ENCODE measurements around the gene GLG1. TPM values are rescaled to one million over a fixed set of nuclear protein-coding genes. Genes with fewer than 3 reads are reported as not detected.

Gene GLG1
- total RNA-seq, 4 donors from 2014 or later: 72.0 to 170 (median 105) TPM

GRCh38 chr16:74503412-74503811, 103.5 kb downstream of the GLG1 start:
- Histone ChIP-seq H3K4me1 (peaks cover 18 to 22% of the 10 kb centered on the region in 2 donors), H3K4me3 (no peak overlapping the region), H3K27ac (no peak overlapping the region), H3K27me3 (no peaks in the 10 kb centered on the region), H3K36me3 (peaks cover 0 to 22% of the 10 kb centered on the region in 2 donors), H3K9me3 (no peaks in the 10 kb centered on the region)
- intact Hi-C loops (cut with DNase I; ENCODE audit: low total_unique reads) (loop anchor here (5.0 kb wide), 1 partner anchor 119 kb away; no protein-coding TSS in a partner anchor), in situ Hi-C loops (cut with MboI; ENCODE audit: low sequenced_read_pairs in 4 of 4) (no loop called here)
- TF ChIP-seq, protein P1, sequence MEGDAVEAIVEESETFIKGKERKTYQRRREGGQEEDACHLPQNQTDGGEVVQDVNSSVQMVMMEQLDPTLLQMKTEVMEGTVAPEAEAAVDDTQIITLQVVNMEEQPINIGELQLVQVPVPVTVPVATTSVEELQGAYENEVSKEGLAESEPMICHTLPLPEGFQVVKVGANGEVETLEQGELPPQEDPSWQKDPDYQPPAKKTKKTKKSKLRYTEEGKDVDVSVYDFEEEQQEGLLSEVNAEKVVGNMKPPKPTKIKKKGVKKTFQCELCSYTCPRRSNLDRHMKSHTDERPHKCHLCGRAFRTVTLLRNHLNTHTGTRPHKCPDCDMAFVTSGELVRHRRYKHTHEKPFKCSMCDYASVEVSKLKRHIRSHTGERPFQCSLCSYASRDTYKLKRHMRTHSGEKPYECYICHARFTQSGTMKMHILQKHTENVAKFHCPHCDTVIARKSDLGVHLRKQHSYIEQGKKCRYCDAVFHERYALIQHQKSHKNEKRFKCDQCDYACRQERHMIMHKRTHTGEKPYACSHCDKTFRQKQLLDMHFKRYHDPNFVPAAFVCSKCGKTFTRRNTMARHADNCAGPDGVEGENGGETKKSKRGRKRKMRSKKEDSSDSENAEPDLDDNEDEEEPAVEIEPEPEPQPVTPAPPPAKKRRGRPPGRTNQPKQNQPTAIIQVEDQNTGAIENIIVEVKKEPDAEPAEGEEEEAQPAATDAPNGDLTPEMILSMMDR (IDR thresholded peaks at IDR 0.05 in 4 of 5, conservative IDR thresholded peaks at IDR 0.05 in 1 of 5): no peak
- TF ChIP-seq POLR2A (IDR thresholded peaks at IDR 0.05): no peak
- no peak for ATAC-seq
- no peak for DNase-seq

DNA sequence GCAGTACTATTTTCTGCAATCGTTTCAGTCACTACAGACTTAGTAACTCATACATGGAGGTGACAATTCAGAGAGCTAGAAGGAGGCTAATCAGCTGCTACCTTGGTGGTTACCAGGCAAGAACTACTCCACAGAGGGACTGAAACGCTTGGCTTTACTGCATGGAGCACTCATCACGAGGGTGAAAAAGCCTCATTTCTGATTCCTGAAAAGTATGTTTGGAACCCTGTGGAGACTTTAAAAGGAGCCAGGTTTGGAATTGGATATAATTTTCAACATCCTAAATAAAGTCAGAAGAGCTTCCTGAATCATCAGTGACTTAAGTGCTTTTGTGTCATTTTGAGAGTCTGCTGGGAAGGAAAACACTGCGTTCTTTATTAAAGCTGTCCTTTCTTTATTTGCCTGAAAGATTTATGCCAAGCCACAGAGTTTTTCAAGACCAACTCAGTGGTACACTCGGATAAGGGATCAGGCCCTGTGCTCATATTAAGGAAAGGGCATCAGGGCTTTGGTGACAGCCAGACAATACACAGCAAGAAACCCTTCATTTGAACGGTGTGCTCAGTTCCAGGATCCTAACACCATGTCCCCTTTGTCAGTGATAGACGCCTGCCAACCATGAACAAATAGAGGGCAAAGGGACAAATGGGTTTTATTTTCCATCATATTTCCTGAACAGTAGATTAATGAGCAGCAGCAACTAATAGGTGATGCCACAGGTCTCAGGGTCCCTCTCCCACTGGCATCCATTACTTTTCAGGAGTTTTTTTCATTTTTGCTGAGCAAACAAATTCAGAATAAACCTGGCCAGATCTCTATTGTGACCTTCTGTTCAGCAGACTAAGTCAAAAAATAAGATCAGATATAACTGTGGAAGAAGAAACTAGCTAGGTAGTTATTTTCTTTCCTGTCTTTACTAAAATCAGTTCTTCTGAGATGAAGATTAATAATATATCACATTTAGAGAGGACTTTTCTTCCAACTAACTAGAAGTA, 105.1 kb downstream of the GLG1 start:
- Histone ChIP-seq H3K4me1 (peaks cover 18 to 22% of the 10 kb centered on the region in 2 donors), H3K36me3 (peaks cover 0 to 10% of the 10 kb centered on the region in 2 donors), H3K9me3 (no peaks in the 10 kb centered on the region), H3K27me3 (no peaks in the 10 kb centered on the region), H3K27ac (peak overlapping the region; percentile 22 to 39 (median 33)), H3K4me3 (no peak overlapping the region)
- intact Hi-C loops (cut with DNase I; ENCODE audit: low total_unique reads): loop anchor here (5.0 kb wide), 1 partner anchor 121 kb away; no protein-coding TSS in a partner anchor
- TF ChIP-seq, protein P1 (IDR thresholded peaks at IDR 0.05 in 4 of 5, conservative IDR thresholded peaks at IDR 0.05 in 1 of 5): no peak
- no peak for TF ChIP-seq POLR2A (IDR thresholded peaks at IDR 0.05)
- in situ Hi-C loops (cut with MboI; ENCODE audit: low sequenced_read_pairs in 4 of 4): no loop called here
- no peak for DNase-seq
- peak in 1 of 2 donors; percentile 39 for ATAC-seq

DNA sequence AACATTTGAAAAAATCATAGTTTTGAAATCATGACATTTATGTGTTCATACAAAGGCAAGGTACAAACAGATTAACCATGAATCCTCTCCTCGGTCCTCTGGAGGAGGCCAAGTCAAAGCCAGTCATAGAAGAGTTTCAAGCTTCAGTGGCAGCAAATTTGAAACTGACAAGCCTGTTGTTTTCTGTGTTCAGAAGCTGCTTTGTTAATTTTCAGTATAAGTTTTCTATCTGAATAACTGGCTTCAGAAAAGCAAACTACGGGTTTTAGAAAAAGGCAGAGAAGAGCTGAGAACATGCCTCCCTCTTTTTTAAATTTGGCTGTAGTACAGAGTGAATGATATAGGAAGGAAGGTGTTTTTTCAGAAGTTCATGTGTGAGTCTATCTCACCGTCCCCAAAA, 106.0 kb downstream of the GLG1 start:
- H3K9me3 ChIP-seq: no peaks in the 10 kb centered on the region
- peaks cover 18 to 22% of the 10 kb centered on the region in 2 donors for H3K4me1 ChIP-seq
- TF ChIP-seq POLR2A (IDR thresholded peaks at IDR 0.05): no peak
- TF ChIP-seq, protein P1 (IDR thresholded peaks at IDR 0.05 in 4 of 5, conservative IDR thresholded peaks at IDR 0.05 in 1 of 5): no peak
- H3K27ac ChIP-seq: peak overlapping the region; percentile 22 to 39 (median 33)
- intact Hi-C loops (cut with DNase I; ENCODE audit: low total_unique reads) (loop anchor here (5.0 kb wide), 1 partner anchor 121 kb away; no protein-coding TSS in a partner anchor), in situ Hi-C loops (cut with MboI; ENCODE audit: low sequenced_read_pairs in 4 of 4) (no loop called here)
- peaks cover 0 to 16% of the 10 kb centered on the region in 2 donors for H3K36me3 ChIP-seq
- ATAC-seq (no peak), DNase-seq (no peak)
- no peak overlapping the region for H3K4me3 ChIP-seq
- H3K27me3 ChIP-seq: no peaks in the 10 kb centered on the region

- Histone ChIP-seq H3K27me3 (no peaks in the 10 kb centered on the region), H3K36me3 (peaks cover 0 to 30% of the 10 kb centered on the region in 2 donors), H3K9me3 (no peaks in the 10 kb centered on the region), H3K27ac (no peak overlapping the region), H3K4me3 (no peak overlapping the region), H3K4me1 (peaks cover 18 to 21% of the 10 kb centered on the region in 2 donors)
- ATAC-seq (peak in 1 of 2 donors; percentile 42), DNase-seq (no peak)
- in situ Hi-C loops (cut with MboI; ENCODE audit: low sequenced_read_pairs in 4 of 4): loop anchor here in 1 of 4 donors (25.0 kb wide), 1 partner anchor 113 kb away; the partner anchor contains the start of gene GLG1
- TF ChIP-seq, protein P1 (IDR thresholded peaks at IDR 0.05 in 4 of 5, conservative IDR thresholded peaks at IDR 0.05 in 1 of 5): no peak
- TF ChIP-seq POLR2A (IDR thresholded peaks at IDR 0.05): no peak
- intact Hi-C loops (cut with DNase I; ENCODE audit: low total_unique reads): no loop called here
These were observed 107.8 kb downstream of the GLG1 start for GRCh38 chr16:74499114-74499513.
